Activated CD4-positive, alpha-beta T cell treated with anti-CD3 and anti-CD28 coated beads for 24 hours (primary cell): ENCODE measurements around the gene POLQ.
A peak's percentile ranks its signal among the peaks of the same experiment; 100 is the strongest.
"Not testable (repeated sequence)": the region's sequence is repeated elsewhere in the genome, so short reads cannot be mapped to it uniquely, and the experiment has no call there.

ENCODE experiments used
- DNase-seq, 2 donors: peaks; one replicate each; pipeline ENCODE4 v3.0.0-alpha.2; 2020; ENCODE audit warnings: low read depth in 2 of 2

POLQ gene

DNA sequence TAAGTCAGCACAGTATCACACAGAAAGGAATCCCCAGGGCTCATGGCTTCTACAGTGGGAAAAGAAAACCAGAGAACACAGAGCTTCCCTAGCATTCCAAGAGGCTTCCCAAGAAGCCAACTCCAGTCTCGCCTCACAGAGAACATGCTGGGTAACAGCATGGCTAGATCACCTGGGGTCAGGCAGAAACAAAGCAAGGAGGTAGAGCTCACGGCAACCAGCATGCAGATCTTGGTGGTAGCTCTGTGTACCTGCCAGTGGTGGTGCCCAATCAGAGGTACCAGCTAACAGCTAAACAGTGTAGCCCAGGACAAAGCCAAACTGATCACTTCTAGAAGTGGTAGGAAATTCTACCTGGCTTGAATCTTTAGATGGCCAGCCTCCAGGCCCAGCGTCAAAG lies 31.3 kb downstream of the POLQ start:
- DNase-seq: no peak

DNA sequence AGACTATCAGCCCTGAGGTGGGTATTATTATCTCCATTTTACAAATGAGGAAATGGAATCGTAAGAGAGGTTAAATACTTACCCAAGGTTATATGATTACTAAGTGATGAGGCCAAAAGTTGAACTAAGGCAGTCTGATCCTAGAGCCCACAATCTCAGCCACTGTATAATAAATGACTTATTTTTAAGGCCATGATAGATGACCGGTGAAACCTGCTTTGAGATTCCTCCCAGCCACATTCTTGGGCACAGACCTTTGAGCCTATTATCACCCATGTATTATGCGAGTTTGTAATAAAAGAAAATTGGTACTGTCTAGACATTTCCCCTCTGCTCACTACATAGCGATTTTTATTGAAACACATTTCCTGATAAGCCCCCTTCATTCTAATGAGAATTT lies 37.4 kb downstream of the POLQ start:
- no peak for DNase-seq

DNA sequence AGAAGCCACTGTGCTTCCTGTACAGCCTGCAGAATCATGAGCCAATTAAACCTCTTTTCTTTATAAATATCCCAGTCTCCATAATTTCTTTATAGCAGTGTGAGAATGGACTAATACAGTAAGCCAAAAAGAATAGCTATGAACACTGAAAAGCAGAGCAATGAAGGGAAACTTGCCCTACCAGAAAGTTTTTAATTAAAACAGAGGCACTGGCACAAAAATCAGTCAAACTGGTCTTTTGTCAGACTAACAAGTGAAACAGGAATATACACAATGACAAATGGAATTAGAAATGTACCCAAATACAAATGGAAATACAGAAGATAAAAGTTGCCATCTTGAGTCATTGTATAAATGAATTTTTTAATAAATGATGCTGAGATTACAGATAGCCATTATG lies 40.5 kb downstream of the POLQ start:
- no peak for DNase-seq

DNA sequence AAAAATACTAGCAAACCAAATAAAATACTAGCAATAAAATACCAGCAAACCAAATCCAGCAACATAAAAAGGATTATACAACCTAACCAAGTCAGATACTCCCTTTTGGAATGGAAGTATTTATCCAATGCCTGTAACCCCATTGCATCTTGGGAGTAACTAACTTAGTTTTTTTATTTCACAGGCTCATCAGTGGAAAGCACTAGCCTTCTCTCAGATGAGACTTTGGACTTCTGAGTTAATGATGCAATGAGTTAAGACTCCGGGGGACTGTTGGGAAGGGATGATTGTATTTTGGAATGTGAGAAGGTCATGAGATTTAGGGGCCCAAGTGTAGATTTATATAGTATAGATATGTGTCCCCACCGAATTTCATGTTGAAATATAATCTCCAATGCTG lies 41.2 kb downstream of the POLQ start:
- no peak for DNase-seq

DNA sequence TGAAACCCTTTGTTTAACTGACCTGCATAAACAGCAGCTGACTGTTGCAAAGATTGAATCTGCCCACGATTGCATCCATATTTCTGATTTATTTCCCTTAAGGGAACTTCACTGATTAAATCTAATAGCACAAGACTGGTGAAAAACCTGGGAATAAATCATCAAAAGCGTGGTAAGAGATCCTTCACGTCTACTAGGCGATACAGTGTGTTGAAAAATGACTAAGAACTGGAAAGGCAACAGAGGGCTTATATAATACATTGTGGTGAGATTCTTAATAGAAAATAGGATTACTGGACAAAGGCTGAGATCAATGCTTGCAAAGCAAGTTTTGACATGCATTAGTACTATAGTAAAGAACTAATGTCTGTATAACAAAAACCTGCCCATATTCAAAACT lies 49.0 kb downstream of the POLQ start:
- DNase-seq: no peak

DNA sequence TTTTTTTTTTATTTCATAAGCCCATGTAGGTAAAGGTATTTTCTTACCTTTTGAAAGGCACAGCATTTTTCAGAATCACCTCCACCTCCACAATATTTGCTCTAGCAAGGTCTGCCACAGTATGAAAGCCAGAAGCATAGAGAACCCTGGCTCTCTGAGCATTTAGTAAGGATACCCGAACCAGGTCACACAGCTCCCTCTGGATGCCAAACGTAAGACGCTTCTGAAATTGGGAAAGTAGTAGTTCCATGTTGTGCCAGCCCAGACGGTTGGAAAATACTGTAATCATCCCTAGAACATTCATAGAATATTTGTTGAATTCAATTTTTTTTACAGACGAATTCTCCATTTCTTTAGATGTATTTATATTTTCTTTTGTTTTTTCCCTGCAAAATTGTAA lies 52.4 kb downstream of the POLQ start:
- DNase-seq: no peak

DNA sequence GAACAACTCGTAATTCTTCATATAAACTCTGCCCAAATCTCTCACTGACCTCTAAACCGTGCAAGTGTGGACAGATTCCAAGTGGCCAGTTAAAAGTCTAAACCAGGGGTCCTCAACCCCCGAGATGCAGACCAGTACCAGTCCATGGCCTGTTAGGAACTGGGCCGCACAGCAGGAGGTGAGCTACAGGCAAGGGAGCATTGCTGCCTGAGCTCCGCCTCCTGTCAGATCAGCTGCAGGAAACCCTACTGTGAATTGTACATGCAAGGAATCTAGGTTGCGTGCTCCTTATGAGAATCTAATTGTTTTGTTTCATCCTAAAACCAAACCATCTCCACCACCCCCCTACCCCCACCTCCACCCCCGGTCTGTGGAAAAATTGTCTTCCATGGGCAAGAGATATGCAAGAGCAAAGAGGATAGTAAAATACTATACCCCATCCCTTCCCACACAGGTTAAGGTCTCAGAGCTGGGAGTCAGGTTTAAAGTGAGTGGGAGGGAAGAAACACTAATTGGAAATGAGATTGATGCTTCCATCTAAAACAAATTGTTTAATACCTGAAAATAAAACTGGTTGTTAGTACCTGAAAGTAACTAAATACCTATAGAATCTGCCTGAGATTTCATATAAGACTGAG lies 54.0 kb downstream of the POLQ start:
- no peak for DNase-seq

DNA sequence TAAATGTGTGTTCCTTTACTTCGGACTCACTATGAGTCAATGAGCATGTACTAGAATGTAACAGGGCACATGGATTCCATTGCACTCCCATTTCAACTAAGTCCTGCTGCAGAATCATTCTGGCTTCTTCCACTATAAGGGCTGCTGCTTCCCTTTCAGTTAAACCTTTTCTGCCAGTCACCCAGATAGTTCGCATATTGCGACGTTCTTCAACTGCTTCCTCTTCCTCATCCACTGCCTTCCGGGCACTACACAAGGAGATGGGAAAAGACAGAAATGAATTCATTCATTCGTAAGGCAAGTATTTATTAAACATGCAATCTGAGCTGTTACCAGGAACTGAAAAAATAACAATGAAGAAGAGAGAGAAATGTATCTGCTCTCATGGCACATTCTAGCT lies 55.6 kb downstream of the POLQ start:
- DNase-seq: no peak

DNA sequence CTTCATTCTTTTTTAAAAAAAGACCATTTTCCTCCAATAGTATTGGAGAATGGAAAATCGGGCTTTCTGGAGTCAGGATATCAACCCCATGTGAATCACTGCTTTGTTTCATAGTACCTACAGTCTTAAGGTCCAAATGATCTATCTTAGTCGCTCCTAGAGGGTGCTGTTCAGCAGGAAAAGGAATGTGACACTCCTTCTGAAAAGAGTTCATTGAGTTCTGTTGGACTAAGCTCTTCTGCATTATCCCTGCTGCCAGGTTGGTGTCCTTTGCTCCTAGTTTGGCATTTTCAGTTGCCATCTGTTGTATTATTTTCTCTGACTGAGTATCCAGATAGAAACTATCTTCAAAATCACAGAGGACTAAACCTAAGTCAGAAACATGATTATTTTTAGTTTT lies 57.2 kb downstream of the POLQ start:
- DNase-seq: no peak

DNA sequence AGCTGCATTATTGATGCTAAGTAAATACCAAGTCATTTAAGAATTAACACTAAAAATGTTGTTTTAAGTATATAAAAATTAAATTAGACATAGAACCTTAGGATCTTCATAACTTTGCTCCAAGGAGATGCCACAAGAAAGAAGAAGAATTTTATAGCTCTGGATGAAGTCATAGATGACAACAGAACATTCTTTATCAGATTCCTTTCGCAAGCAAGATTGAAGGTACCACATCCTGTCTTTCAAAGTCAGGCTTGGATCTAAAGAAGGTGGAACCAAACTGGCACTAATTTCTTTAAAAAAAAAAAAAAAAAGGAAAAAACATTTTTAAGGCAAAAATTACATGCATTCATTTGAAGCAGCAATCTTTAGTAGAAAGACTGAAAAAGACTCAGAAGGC lies 62.5 kb downstream of the POLQ start:
- no peak for DNase-seq

DNA sequence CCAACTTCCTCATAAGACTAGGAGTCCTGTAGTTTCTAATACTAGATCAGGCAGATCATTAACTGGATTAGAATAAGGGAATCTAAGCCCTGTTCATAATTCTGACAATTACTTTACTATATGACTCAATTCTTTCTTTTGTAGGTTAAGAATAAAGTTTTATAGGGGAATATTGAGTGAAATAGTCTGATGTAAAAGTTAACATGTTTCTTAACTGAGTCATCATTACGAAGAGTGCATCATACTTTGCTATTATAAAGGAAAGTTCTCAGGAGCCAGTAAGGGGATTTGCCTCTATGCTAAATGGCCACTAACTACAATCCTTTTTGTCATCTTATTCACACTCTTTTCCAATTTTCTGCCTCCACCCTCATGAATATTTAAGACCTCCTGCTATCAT lies 63.1 kb downstream of the POLQ start:
- no peak for DNase-seq

DNA sequence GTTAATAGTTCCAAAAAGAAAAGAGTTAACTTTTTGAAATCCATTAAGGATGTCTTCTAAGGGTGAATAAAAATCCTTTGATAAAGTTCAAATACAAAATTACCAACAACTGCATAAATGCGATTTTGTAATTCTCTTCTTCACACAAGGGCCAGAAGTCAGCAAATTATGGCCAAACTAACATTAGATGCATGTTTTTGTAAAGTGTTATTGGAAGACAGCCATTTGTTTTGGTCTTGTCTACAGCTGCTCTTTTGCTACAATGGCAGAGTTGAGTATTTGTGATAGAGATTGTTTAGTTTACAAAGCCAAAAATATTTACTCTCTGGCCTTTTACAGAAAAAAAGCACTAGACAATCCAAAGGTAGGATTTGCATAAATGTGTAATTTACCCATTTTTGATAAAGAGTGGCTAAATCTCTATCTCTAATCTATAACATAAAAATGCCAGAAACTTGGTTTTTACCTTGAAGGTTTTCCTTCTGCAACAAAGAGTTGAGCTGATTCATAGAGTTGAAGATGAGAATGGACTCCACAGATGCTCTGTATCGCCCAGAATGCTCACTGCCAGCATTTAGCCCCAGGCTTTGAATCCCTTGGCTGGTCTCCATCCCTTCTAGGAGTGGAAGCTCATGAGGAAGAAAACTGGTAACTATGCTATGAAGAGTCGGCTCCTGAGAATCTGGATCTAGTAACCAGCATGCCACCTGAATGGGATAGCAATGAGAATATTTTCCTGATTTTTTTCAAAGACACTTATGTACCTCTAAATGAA lies 64.5 kb downstream of the POLQ start:
- DNase-seq: no peak

DNA sequence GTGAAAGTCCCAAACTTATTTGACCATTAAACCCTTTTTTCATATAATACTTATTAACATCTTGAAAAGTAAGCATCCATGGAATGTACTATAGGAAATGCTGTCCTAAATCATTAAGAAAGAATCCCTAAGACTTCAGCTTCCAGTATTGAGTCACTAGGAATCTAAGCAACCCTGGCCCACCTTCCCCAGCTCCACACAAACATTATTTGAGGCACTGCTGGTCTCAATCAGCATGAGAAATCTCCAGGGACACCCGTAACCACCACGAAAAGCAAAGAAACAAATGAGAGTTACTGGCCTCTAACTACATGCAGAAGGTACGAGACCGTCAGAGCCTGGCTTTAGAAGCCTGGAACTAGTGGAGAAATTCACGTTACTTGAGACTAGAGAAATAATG lies 68.2 kb downstream of the POLQ start:
- DNase-seq: no peak

DNA sequence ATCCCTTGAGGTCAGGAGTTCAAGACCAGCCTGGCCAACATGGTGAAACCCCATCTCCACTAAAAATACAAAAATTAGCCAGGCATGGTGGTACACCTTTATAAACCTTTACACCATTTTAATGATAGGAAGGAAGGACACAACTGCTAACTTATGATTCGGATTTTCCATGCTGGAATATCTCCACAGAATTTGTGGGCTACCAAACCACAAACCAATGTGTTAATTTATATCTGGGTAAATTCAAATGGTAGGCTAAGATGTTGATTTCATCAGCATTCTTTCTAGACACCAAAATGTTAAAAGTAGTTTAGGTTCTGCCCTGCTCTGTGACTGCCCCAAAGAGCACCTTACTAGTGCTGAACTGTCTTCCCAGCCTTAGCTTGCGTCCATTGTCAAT lies 72.8 kb downstream of the POLQ start:
- DNase-seq: no peak

DNA sequence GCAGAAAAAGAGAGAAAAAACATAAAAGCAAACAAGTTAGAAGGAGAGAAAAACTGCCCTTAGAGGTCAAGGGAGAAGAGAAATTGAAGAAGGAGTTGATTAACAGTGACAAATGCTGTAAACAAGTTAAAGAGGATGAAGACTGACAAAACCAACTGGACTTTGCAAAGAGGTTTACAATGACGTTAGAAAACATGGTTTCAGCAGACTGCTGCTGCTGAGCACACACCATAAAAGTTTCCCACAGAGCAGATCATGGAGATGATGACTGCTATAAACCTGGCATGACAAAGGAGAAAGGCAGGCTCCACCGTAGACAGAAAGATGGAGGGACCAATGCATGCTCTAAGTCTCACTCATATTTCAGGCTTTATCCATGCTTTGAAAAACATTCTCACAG lies 78.7 kb downstream of the POLQ start:
- DNase-seq: no peak

DNA sequence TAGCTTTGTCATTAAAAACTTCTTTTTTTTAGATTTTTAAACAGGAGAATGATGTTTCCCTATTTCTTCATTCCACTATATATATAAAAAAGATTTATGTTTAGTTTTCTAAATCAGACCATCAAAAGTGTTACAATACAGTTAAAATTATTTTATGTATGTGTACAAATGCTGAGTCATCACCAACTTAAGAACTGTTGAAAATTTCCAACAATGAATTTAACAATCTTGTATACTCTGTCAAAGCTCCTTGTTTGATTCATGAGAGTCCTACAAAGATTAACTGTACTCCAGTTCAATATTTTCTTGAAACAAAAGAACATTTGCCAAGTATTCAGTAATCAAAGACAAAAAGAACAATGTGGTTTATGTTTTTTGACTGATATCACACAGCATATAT lies 82.0 kb downstream of the POLQ start:
- no peak for DNase-seq

DNA sequence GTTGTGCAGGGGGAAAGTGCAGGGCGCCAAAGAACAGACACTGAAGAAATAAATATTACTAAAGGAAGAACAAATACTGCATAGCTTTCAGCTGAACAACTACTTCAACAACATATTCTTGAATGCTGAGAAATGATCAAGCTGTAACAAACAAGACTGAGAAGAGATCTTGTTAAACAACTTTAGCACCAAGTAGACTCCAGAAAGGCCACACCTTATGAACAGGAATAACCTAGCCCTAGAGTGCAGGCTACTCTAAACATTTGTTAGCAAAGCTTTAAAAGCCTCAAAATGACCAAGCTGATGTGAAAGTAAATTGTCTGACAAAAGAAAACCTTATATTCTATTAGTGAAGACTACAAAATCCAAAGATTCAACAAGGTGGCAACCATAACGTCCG lies 83.2 kb downstream of the POLQ start:
- no peak for DNase-seq

DNA sequence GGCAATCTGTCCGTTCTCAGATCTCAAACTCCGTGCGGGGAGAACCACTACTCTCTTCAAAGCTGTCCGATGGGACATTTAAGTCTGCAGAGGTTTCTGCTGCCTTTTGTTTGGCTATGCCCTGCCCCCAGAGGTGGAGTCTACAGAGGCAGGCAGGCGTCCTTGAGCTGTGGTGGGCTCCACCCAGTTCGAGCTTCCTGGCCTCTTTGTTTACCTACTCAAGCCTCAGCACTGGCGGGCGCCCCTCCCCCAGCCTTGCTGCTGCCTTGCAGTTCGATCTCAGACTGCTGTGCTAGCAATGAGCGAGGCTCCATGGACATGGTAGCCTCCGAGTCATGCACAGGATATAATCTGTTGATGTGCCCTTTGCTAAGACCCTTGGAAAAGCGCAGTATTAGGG lies 94.0 kb downstream of the POLQ start:
- DNase-seq: not testable (repeated sequence)

DNA sequence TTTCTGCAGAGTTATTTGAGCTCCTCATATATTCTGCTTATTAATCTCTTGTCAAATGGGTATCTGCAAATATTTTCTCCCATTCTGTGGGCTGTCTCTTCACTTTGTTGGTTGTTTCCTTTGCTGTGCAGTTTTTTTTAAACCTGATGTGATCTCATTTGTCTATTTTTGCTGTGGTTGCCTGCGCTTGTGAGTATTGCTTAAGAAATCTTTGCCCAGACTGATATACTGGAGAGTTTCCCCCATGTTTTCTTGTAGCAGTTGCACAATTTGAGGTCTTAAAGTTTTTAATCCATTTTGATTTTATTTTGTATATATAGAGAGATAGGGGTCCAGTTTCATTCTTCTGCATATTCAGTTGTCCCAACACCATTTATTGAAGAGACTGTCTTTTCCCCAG lies 102.3 kb downstream of the POLQ start:
- DNase-seq: no peak

DNA sequence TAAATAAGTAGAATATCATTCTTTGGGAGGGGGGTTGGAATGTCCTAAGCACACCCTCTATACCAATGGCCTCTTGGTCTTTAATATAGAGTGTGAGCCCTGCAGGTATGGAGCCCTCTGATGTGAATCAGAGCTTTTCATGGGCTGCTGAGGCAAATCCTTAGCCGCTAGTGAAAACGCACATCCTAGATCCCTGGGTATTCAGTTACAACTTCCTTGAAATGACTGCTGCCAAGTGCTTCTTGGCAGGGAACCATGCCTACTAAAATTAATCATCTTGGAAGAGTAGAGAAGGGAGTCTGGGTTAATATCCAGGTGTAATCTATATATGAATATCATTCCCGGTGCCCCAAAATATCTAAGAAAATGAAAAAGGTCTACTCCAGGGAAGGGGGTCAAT lies 109.1 kb downstream of the POLQ start:
- DNase-seq: no peak

DNA sequence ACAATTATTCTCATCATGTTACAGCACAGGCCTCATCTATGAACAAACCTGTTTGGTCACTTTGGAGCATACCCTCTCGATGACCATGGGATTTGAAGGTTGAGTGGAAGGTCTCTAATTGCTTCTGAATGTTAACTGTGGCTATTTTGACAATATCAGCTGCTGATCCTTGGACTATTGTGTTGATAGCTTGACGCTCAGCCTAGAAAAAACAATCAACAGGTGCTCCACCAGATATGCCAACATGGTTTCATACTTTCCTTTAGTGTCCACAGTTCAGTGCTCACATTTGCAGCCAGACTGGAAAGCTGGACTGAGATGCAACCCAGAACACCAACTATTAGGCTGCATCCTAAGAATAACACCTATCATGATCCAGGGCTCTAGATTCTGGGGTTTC lies 109.7 kb downstream of the POLQ start:
- DNase-seq: no peak

DNA sequence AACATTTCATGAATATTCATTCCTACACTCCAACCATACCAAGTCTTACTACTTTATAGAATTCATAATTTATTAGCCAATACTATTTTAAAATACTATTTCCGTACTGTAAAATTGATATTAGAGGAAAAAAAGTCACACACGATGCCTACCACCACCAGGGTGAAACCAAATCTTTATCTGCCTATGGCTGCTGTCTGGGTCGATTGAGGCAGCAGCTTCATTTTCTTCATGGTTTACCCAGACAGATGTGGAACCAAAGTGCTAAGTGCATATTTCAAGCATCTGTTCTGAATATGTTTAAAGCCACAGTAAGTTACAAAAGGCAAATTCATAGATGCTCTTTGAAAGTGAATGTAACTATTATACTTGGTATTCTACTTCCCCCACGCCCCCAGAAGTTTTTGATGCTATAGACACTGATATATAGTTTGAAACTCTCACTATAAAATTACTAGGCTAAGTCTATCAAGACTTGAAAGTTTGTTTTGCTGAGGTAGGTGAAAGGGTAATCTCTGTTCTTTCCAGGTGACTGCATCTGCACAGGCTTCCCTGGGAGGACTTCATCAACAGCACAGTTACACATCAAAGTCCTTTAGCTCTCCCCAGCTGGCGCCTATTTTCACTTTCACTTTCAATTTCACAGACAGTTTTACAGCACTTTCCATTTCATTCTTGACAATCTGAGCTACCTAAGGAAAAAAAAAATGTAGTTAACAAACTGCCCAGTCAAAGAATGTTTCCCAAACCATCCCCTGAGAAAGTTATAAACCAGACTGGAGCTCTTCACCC lies 113.9 kb downstream of the POLQ start:
- peak in 1 of 2 donors; percentile 32 for DNase-seq

DNA sequence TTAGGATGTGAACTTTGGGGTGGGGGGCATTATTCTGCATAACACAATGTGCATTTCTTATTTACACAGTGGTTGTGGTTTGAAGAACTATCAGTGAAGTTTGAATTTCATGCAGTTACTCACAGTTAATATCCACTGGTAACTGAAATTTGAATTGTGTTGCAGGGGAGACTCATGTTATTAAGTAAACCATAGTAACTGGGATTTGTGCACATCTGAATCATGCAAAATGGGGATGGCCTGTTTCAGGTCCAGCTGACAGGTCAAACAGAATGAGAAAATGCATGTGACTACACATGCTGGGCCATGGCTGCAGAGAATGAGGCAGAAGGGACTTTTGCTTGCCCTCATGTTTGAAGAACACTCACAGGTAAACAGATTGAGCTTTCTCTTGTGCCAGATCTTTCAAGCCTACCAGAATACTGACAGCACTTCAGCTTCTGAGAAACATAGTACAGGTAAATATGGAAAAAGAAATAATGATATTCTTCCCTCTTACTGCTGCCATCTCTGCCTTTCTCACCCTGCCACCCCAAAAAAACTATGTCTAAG lies 115.0 kb downstream of the POLQ start:
- no peak for DNase-seq
